ENCODE measurements around the gene PIK3C2A. TPM values are rescaled to one million over a fixed set of nuclear protein-coding genes. Genes with fewer than 3 reads are reported as not detected.

Gene PIK3C2A
- total RNA-seq, 4 donors from 2014 or later, result 94.0 to 207 (median 132) TPM

GRCh38 chr11:17161515-17161914, 46.3 kb downstream of the PIK3C2A start:
- Histone ChIP-seq H3K27me3 (no peaks in the 10 kb centered on the region), H3K36me3 (no peaks in the 10 kb centered on the region), H3K9me3 (no peaks in the 10 kb centered on the region), H3K4me1 (peaks cover 21 to 63% of the 10 kb centered on the region in 2 donors), H3K4me3 (replicated peaks in 1 of 3) (no peak overlapping the region), H3K27ac (peak overlapping the region in 1 of 3 donors; percentile 37)
- no peak for TF ChIP-seq CTCF (IDR thresholded peaks at IDR 0.05)
- no peak for TF ChIP-seq POLR2A (IDR thresholded peaks at IDR 0.05)
- intact Hi-C loops (cut with DNase I), result no loop called here
- no peak for DNase-seq
- 85 to 88% methylated on average over 1 of the region's 1 CpG for WGBS, 2 donors

- H3K4me3 ChIP-seq (replicated peaks in 1 of 3), result no peak overlapping the region
- TF ChIP-seq CTCF (IDR thresholded peaks at IDR 0.05) (no peak), POLR2A (IDR thresholded peaks at IDR 0.05) (no peak)
- H3K36me3 ChIP-seq, result no peaks in the 10 kb centered on the region
- peaks cover 25 to 62% of the 10 kb centered on the region in 2 donors for H3K4me1 ChIP-seq
- DNase-seq, result no peak
- no peaks in the 10 kb centered on the region for H3K27me3 ChIP-seq
- intact Hi-C loops (cut with DNase I), result no loop called here
- WGBS, 2 donors, result 88 to 90% methylated on average over 3 of the region's 3 CpGs
- H3K27ac ChIP-seq, result no peak overlapping the region
- no peaks in the 10 kb centered on the region for H3K9me3 ChIP-seq
Measured at GRCh38 chr11:17159441-17159840, 48.3 kb downstream of the PIK3C2A start.

Other genes starting within 250 kb of the PIK3C2A start
- gene PLEKHA7, start 193.6 kb downstream of the PIK3C2A start, total RNA-seq, result 10 to 100 TPM; 22.5 to 29.0 (median 23.4) TPM
- 1,000 to 10,000 TPM in 2 of 4 donors, 100 to 1,000 TPM in 2; 543 to 1,614 (median 1,223) TPM for gene RPS13, start 130.3 kb downstream of the PIK3C2A start, total RNA-seq
- 100 to 1,000 TPM in 3 of 4 donors, 10 to 100 TPM in 1; 73.2 to 152 (median 113) TPM for gene NUCB2, start 68.8 kb upstream of the PIK3C2A start, total RNA-seq
- 1 to 10 TPM; 2.8 to 7.8 (median 7.2) TPM for gene NCR3LG1, start 143.8 kb upstream of the PIK3C2A start, total RNA-seq
- 10 to 100 TPM in 3 of 4 donors, 1 to 10 TPM in 1; 7.3 to 18.9 (median 15.9) TPM for gene KCNJ11, start 180.7 kb upstream of the PIK3C2A start, total RNA-seq